Activated CD4-positive, alpha-beta T cell treated with anti-CD3 and anti-CD28 coated beads, Interleukin-2, amount 50 U/mL, for 4 hours (primary cell): ENCODE measurements around the gene LRMDA.

Experiments
- DNase-seq, 2 experiments: peaks; one replicate each; pipeline ENCODE4 v3.0.0-alpha.2; 2020

Gene LRMDA

GRCh38 chr10:75647675-75648074, 216.3 kb downstream of the LRMDA start:
- no peak for DNase-seq

- no peak for DNase-seq
These were observed 216.9 kb downstream of the LRMDA start for GRCh38 chr10:75648351-75648750.

GRCh38 chr10:75648854-75649253, 217.4 kb downstream of the LRMDA start:
- DNase-seq: no peak

- DNase-seq: no peak
These were observed 218.0 kb downstream of the LRMDA start for GRCh38 chr10:75649466-75649865.

DNA sequence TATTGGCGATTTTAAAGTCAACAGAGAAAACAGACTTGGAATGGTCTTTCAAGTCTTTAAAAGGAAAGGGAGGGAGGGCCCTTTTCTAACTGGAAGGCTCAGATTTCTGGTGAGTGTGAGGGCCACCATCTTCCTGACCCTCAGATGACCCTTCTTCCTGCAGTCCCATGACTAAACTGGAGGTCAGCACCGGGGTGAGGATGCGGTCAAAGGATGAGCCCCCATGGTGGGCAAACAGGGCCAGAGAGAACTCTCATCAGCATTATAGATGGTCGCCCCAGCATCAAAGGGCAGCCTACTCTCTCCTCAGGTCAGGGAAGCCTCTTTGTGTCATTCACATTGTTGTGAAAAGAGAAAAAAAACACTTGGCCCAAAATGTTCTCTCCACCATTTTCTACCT, 219.2 kb downstream of the LRMDA start:
- DNase-seq: no peak

DNA sequence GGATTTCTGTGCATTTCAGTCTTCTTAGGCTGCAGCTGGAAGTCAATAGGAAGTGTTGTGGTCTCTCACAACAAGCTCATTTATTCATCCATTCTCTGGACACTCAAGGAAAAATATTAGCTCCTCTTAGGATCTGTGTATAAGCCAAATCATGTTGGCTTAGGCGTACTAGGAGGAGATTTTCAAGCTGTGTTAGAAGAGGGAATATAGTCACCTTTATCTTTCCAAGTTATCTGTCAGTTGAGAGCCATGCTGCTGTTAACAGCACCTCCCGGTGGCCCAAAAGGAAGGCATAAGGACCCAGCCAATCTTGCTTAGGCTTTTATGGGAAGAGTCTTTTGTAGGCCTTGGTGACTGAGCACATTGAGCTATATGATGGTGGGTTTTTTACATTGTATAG, 220.0 kb downstream of the LRMDA start:
- DNase-seq: no peak

DNA sequence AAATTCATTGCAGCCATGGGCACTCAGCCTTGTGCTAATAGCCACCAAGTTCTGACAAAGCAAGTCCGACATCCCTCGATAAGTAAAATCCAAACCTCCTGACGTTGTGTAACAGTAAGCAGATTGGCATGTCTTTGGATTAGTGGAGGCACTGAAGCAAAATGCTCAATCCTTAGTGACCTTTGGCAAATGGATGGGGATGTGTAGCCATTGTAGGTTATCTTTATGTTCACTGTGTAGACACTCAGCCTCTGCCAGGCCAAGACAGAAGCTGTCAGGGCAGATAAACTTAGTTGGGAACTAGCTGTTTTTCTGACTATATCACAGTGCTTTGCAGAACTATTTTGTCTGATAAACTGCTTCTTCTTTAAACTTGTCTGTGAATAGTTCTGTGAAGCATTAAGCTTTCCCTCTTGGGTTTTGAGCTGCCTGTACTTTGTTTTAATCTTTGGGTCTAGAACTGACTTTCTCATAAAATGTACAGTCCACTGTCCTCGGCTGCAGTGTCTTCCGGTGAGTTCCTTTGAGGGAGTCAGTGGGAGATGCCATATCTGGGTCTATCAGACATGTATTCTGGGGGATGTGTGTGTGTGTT, 220.8 kb downstream of the LRMDA start:
- DNase-seq: no peak

GRCh38 chr10:75653761-75654160, 222.3 kb downstream of the LRMDA start:
- DNase-seq: no peak

DNA sequence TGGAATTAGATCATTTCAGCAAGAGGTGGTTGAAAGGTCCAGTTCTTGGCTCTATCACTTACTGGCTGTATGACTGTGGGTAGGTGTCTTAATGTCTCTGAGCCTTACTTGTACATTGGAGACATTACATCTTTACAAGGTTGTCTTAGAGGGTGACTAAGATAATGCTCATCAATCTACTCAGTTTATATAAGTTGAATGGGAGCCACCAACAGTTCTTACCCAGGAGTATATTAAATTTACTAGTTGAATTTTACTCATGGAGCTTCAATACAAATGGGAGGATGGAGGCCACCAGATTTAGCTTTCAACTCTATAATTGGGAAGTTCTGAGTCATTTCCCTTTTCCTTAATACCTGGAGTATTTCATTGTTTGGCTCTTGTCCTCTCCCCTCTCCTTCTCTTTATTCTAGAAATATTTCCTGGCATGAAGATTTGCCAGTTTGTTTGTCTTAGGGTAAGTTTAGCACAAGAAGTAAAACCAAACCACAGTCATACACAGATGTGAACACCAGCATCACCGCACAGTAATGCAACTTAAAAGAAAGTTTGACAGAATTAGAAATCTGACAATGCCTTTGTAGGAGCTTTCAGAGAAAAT, 222.8 kb downstream of the LRMDA start:
- no peak for DNase-seq

DNA sequence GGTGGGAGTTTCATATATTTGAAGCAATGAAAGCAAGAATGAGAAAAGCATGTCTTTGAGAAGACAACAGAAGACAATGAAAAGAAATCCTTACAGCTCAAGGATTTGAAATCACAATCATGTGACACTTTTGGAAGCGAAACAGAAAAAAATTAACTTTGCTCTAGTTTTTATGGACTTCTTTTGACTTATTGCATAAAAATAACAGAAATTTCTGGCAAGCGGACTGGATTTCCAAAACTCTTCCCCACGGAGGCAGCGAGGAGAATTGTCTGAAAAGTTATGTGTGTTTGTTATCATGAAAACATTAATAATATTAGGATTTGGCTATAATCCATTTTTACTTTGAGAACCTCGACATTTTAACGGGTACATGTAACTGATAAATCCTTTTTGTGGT, 223.3 kb downstream of the LRMDA start:
- no peak for DNase-seq

DNA sequence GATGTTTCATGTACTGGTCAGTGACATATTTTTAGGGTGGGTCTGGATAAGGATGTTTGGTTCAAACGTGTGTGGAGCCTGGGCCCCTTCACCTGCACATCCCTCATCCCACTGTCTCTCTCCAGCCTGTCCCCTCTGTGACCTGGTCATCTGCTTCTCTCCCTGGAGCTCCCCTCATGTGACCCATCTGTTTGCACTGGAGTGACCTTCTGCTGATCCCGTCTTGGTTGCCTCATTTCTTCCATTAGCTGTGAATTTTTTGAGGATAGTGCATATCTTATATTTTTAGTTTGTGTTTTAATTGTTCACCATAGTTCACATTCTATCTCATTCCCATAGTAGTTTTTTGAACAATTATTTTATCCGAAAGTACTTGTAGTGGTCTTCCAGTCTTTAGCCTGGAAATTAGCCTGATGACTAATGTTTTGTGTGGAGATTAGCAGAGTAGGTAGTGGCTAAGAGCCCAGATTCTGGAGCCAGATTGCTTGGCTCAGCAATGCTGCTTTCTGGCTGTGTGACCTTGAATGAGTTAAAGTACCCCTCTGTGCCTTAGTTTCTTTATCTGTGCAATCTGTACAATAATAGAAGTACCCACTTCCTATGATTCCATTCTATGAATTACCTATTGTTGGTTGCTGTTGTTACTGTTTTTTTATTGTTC, 224.5 kb downstream of the LRMDA start:
- no peak for DNase-seq

DNA sequence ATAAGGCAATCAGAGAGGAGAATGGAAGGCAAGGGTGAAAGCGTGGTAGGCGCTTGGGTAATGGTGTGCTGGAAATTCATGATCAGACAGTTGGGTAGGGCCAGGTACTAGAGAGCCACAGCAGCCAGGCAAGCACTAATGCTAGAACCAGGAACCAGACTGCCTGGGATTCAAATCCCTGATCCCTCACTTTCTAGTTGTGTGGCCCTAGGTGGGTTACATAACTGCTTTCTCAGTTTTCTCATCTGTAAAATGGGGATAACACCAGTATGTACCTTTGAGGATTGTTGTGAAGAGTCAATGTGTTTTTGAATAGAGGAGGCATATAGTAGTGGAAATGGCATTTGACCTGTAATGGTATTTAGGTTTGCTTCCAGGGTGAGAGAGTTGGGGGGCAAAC, 225.9 kb downstream of the LRMDA start:
- DNase-seq: no peak

DNA sequence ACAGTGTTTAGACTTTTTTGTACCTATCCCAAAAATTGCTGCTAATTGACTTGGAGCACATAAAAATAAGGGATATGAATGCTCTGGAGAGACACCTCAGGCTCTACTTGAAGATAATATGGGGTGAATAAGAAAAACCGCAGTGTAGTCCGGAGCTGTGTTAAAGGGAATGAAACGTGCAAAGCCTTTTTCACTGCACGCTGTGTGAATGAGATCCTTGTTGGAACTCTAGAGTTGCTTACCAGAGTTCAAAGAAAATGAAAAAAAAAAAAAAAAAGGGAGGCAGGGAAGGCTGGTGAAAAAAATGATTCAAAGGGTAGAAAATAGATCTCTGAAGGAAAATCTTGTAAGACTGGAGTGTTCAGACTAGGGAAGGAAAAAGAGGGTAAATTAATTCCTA, 226.6 kb downstream of the LRMDA start:
- no peak for DNase-seq

GRCh38 chr10:75658496-75658895, 227.1 kb downstream of the LRMDA start:
- DNase-seq: no peak

DNA sequence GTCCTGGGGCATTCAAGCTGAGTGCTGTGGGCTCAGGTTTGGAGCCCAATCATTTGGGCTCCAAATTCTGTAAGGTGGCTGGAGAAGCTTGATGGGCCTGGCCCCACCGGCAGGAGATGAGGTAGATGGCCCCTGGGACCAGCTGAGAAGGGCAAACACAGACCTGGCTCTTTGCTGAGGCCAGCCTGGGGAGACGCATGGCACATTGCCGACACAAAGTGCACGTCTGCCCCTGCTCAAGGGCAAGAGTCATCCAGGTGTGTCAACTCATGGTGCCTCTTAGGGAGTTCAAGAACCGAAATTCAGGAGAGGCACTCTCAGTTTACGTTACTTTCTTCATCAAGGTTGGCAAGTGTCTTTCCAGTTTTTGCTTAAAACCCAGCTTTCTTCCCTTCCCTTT, 227.5 kb downstream of the LRMDA start:
- no peak for DNase-seq

- no peak for DNase-seq
These were observed 229.4 kb downstream of the LRMDA start for GRCh38 chr10:75660823-75661222.

DNA sequence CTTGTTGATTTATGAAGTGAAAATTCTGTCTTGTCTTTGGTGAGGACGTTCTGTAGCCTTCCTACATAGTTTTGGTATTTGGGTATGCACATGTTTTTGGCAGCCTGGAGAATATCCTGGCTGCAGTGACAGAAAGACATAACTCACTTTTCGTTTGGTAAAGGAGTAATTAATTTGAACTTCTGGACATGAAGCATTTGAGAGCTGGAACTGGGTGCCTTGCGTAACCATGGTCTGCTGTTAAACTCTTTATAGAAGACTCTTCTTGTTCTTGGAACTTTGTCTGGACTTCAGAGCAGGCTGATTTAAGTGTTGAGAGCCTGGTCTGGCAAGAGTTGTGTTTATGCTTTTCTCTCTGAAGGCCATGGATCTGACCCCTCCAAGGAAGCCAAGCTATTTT, 231.3 kb downstream of the LRMDA start:
- no peak for DNase-seq

DNA sequence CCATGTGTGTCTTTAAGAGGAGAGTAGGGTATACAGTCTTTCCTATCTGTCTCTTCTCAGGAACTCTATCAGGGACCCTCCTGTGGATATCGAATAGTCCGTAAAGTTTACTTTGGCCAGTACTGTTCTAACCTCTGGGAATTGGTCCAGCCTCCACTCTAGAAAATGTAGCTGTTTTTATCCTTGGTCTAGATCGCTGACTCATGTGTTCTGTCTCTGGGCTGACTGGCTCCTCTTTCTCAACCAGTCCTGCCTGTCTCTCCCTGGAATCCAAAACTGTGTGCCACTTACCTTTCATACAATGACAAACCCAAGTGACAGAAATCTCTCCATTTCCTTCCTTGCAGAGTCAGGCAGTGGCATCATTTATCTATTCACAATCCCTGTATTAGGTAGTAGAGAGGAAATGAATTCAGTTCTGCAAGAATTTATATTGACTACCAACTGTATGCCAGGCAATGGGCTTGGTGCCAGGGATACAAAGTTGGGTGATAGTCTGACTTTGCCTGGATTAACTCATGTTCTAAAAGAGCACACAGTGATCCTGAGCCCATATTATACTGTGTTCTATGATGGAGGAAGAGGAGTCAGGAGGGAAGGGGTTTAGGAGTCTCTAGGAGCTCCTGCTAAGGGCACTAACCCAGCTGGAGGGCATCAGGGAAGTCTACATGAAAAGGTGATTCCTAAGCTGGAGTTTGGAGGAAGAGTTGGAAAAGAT, 232.7 kb downstream of the LRMDA start:
- no peak for DNase-seq

DNA sequence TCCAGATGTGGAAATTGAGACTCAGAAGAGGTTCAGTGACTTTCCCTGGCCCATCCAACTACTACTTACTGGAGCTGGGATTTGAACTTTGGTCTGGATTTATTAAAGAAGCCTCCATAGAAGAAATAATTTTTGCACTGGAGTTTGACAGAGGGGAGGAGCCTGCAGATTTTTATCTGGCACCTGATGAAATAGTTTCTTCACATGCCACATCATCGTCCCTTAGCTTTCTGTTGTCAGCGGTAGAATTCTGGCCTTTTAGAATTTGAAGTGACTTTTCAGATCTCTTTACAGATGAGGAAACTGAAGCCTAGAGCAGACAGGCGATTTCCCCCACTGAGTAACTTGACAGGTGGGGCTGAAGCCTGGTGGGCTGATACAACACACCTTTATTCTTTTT, 233.5 kb downstream of the LRMDA start:
- DNase-seq: no peak

DNA sequence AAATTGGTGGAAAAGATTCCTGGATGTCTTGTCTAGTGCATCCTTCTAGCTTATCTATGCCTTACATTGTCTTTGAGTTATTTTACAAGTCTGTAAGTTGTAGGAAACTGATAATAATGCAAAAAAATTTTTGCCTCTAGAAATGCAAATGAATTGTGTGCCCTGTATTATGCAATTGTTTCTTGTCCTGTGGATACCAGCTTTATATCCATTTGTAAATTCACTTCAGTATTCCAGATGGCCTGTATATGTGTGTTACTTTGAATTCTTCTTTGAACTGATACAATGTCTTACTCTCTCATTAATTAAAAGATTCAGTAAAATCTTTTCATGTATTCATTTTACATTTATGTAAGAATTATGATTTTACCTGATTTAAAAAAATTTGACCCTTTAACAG, 234.3 kb downstream of the LRMDA start:
- DNase-seq: no peak

GRCh38 chr10:75672111-75672671, 240.8 kb downstream of the LRMDA start:
- DNase-seq: no peak

GRCh38 chr10:75672842-75673241, 241.4 kb downstream of the LRMDA start:
- no peak for DNase-seq

DNA sequence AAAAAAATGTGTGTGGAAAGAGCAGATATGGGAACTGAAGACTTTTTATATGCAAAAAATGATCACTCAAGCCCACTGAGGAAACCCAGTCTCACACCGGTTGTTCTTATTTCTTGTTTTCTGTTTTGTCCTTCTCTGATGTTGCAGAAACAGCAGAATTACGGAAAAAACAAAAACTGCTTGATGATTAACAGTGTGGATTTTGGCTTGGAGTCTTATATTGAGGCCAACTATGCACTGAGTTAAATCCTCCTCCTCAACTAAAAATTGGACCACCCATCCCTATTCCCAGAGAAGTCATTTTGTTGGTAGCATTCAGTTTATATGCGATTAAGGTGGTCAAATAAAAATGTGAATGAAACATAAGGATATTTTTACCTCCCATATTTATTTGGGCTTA, 246.1 kb downstream of the LRMDA start:
- DNase-seq: no peak

DNA sequence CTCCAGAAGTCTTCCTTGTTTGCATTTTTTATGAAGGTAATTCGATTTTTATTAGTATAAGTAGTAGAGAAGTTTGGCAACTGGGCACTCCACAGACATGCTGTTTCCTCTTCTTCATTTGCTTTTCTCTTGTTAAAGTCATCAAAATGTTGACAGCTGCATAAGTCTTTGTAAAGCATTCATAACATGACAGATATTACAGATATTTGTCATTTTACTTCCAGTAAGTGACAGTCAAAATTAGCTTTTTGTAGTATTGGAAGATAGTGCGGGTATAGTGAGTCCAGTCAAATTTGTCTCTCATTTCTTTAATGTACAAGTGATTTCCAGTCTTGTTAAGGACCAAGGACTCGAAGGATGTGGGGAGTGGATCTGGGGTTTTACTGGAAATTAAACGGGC, 247.1 kb downstream of the LRMDA start:
- no peak for DNase-seq
